RWPE2 (cell line): ENCODE data around the gene PTPRN2.

Experiments
- ATAC-seq: fragments of 200-7000 bp; cut with Tn5 transposase; 3 replicates; pipeline ENCODE4 v1.9.1; 2021; ENCODE audit warnings: low read depth
- DNase-seq: peaks from one replicate; pipeline ENCODE4 v3.0.0-alpha.2; 2020; ENCODE audit warnings: low spot score
- H3K27ac ChIP-seq: fragments of 450-650 bp; 2 replicates; pipeline ENCODE4 v1.5.1; 2017; ENCODE audit warnings: mild to moderate bottlenecking; ENCODE audit not compliant: poor library complexity, severe bottlenecking
- H3K27me3 ChIP-seq: fragments of 250-450 bp; sonication (Bioruptor Pico); 2 replicates; pipeline ENCODE4 v1.5.1; 2021; ENCODE audit warnings: mild to moderate bottlenecking, moderate library complexity; ENCODE audit not compliant: insufficient read depth, poor library complexity, severe bottlenecking
- H3K36me3 ChIP-seq: fragments of 250-450 bp; sonication (Bioruptor Pico); 2 replicates; pipeline ENCODE4 v1.5.1; 2020; ENCODE audit warnings: low read depth, mild to moderate bottlenecking, moderate library complexity
- H3K4me1 ChIP-seq: fragments of 250-450 bp; sonication (Bioruptor Pico); 2 replicates; pipeline ENCODE4 v1.5.1; 2021; ENCODE audit warnings: mild to moderate bottlenecking, moderate library complexity; ENCODE audit not compliant: insufficient read depth, poor library complexity, severe bottlenecking
- H3K4me3 ChIP-seq: fragments of 250-450 bp; sonication (Bioruptor Pico); 2 replicates; pipeline ENCODE4 v1.5.1; 2021; ENCODE audit warnings: mild to moderate bottlenecking, moderate library complexity; ENCODE audit not compliant: severe bottlenecking
- H3K9me3 ChIP-seq: fragments of 250-450 bp; sonication (Bioruptor Pico); 2 replicates; pipeline ENCODE4 v1.5.1; 2021; ENCODE audit warnings: mild to moderate bottlenecking, moderate library complexity; ENCODE audit not compliant: severe bottlenecking
- CTCF ChIP-seq: fragments of 450-650 bp; IDR thresholded peaks from one replicate; pipeline ENCODE4 v1.5.1; 2017; ENCODE audit warnings: mild to moderate bottlenecking, moderate library complexity; ENCODE audit not compliant: poor library complexity, severe bottlenecking

Gene PTPRN2

GRCh38 chr7:158010961-158011693 lies 576.5 kb downstream of the PTPRN2 start:
- H3K27ac ChIP-seq = no peak overlapping the region

DNA sequence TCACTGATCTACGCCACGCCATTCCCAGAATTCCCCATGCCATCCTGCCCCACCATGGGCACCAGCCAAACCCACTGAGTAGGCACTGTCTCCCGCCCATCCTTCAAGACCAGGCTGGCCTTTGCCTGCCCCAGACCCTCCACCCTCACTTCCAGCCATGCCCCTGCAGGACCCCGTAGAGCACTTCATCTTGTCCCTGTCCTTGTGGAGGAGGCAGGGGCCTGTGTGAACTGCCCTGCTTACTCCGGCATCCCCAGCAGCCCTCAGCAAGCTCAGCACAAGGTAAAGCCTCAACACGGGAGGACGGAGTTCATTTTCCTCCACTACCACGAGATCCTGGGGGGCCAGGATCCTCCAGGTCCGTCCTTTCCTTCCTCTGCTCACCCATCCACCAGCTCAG lies 577.7 kb downstream of the PTPRN2 start:
- Histone ChIP-seq H3K9me3 (no peaks in the 10 kb centered on the region), H3K27ac (no peak overlapping the region), H3K27me3 (no peaks in the 10 kb centered on the region), H3K4me3 (no peak overlapping the region), H3K36me3 (no peaks in the 10 kb centered on the region), H3K4me1 (no peaks in the 10 kb centered on the region)
- DNase-seq (no peak), ATAC-seq (no peak)
- TF ChIP-seq CTCF = no peak

More at GRCh38 chr7:158010961-158011693, 576.5 kb downstream of the PTPRN2 start:
- no peak for ATAC-seq
- Histone ChIP-seq H3K4me1 (no peaks in the 10 kb centered on the region), H3K27me3 (no peaks in the 10 kb centered on the region), H3K36me3 (no peaks in the 10 kb centered on the region), H3K4me3 (no peak overlapping the region), H3K9me3 (no peaks in the 10 kb centered on the region)
- DNase-seq = no peak
- no peak for TF ChIP-seq CTCF

GRCh38 chr7:158008267-158008666 lies 579.4 kb downstream of the PTPRN2 start:
- no peak for DNase-seq
- ATAC-seq = no peak
- H3K4me3 ChIP-seq = no peak overlapping the region
- TF ChIP-seq CTCF = no peak
- H3K36me3 ChIP-seq = no peaks in the 10 kb centered on the region
- no peaks in the 10 kb centered on the region for H3K27me3 ChIP-seq
- no peaks in the 10 kb centered on the region for H3K9me3 ChIP-seq
- no peaks in the 10 kb centered on the region for H3K4me1 ChIP-seq
- H3K27ac ChIP-seq = no peak overlapping the region

- Histone ChIP-seq H3K4me1 (no peaks in the 10 kb centered on the region), H3K27ac (no peak overlapping the region), H3K4me3 (no peak overlapping the region), H3K9me3 (no peaks in the 10 kb centered on the region), H3K36me3 (no peaks in the 10 kb centered on the region), H3K27me3 (no peaks in the 10 kb centered on the region)
- TF ChIP-seq CTCF = no peak
- DNase-seq (peak; percentile 14), ATAC-seq (no peak)
These were observed 579.8 kb downstream of the PTPRN2 start for GRCh38 chr7:158007697-158008257.
